Ovary (tissue), 9 donors: ENCODE measurements around the gene RXFP4. TPM values are rescaled to one million over a fixed set of nuclear protein-coding genes. Genes with fewer than 3 reads are reported as not detected.

Experiments
- DNase-seq, 5 donors: peaks; one replicate each; pipeline ENCODE4 v3.0.0-alpha.2; 2019 to 2020
- H3K27ac ChIP-seq, 2 donors: fragments of 200-600 bp; one replicate each; pipeline versions ENCODE4 v1.5.1 to v1.8.0; 2019 to 2022
- H3K27me3 ChIP-seq: fragments of 200-600 bp; one replicate; pipeline ENCODE4 v1.8.0; 2022
- H3K36me3 ChIP-seq: fragments of 200-600 bp; sonication (generic); one replicate; pipeline ENCODE4 v1.5.1; 2019
- H3K4me1 ChIP-seq: one replicate; pipeline ENCODE4 v1.8.1; 2013; ENCODE audit warnings: mild to moderate bottlenecking, moderate library complexity; ENCODE audit not compliant: insufficient read depth
- H3K4me3 ChIP-seq: fragments of 200-600 bp; sonication (generic); one replicate; pipeline ENCODE4 v1.5.1; 2017
- H3K9me3 ChIP-seq, 2 donors: fragments of 200-600 bp in 1 of 2; sonication (generic) in 1 of 2; one replicate each; pipeline versions ENCODE4 v1.5.1 to v1.8.1; 2013 to 2019; ENCODE audit warnings: mild to moderate bottlenecking in 1 of 2, moderate library complexity in 1 of 2
- CTCF ChIP-seq, 3 donors: fragments of 450-650 bp in 2 of 3; fragments of 200-600 bp in 1 of 3; IDR thresholded peaks; one replicate each; pipeline versions ENCODE4 v1.5.1 to v1.8.0; 2016 to 2022; ENCODE audit warnings: antibody characterized with exemption in 3 of 3, mild to moderate bottlenecking in 1 of 3
- EP300 ChIP-seq: sonication (generic); formaldehyde crosslinking; IDR thresholded peaks from one replicate; pipeline ENCODE4 v1.6.1; 2017; ENCODE audit warnings: antibody characterized with exemption
- POLR2A ChIP-seq: fragments of 450-650 bp; IDR thresholded peaks from one replicate; pipeline ENCODE4 v1.6.1; 2017; ENCODE audit warnings: antibody characterized with exemption, mild to moderate bottlenecking, moderate library complexity
- WGBS, 3 donors: extraction: QIAGEN DNeasy Blood & Tissue Kit in 1 of 3; methylation state at CpG; one replicate each; pipeline versions ENCODE4 v1.1.5 to v1.1.7; 2013 to 2017; 5-methylcytosine and 5-hydroxymethylcytosine counted together
- intact Hi-C, 4 donors: fragments of 100-400 bp; cut with DNase I; formaldehyde crosslinking; loops; one replicate each; pipeline versions ENCODE4 v1.11.0 to v1.15.1; 2022 to 2023
- polyA plus RNA-seq, 2 donors: library from polyadenylated mRNA; stranded (reverse); fragments of 200-250 nt in 1 of 2; fragments of 350-450 nt in 1 of 2; fragmentation: Illumina TruSeq in 1 of 2; extraction: RNeasy Lipid Tissue Mini Kit (QIAGEN cat#74804) in 1 of 2; gene quantifications; one replicate each; pipeline ENCODE4 v1.2.3, GENCODE V29; 2013 to 2014
- total RNA-seq, 7 donors: library from RNA; depleted of rRNA in 2 of 7; stranded (reverse); fragments of >200 nt in 2 of 7; fragmentation: NEBNext Ultra II Directional in 3 of 7; extraction: Animal tissue kit (Norgen Biotek cat#: 25700) in 3 of 7; gene quantifications; one replicate each; pipeline versions ENCODE4 v1.1.0 to v1.2.4, GENCODE V29; 2016 to 2023
- donor health status: DM: no; HTN: no; CAD: no; lungs with moderate emphysema.
- donor health status: DM: no; HTN: no; CAD: no.
- donor health status: Bipolar disorder and iron deficiency.
- donor health status: DM: yes; HTN: yes; CAD: no.
- donor health status: DM: no; HTN: no; CAD: no.
- donor health status: DM: yes; HTN: yes; CAD: no.

RXFP4 gene
- total and polyA plus RNA-seq, 9 donors: not detected

- Histone ChIP-seq H3K36me3 (no peaks in the 10 kb centered on the region), H3K4me1 (no peaks in the 10 kb centered on the region), H3K27ac (no peak overlapping the region), H3K9me3 (no peaks in the 10 kb centered on the region), H3K27me3 (no peaks in the 10 kb centered on the region), H3K4me3 (no peak overlapping the region)
- 95 to 100% (median 98%) methylated on average over 3 of the region's 3 CpGs for WGBS, 3 donors
- no peak for DNase-seq
- intact Hi-C loops: no loop called here
- no peak for TF ChIP-seq POLR2A
- TF ChIP-seq EP300: no peak
- no peak for TF ChIP-seq CTCF (IDR thresholded peaks at IDR 0.05)
Observed at GRCh38 chr1:155954645-155955044, 13.2 kb downstream of the RXFP4 start.

- intact Hi-C loops: no loop called here
- no peaks in the 10 kb centered on the region for H3K36me3 ChIP-seq
- H3K27me3 ChIP-seq: no peaks in the 10 kb centered on the region
- no peak for TF ChIP-seq POLR2A
- TF ChIP-seq EP300: no peak
- no peak for TF ChIP-seq CTCF (IDR thresholded peaks at IDR 0.05)
- no peaks in the 10 kb centered on the region for H3K9me3 ChIP-seq
- H3K4me3 ChIP-seq: no peak overlapping the region
- WGBS, 3 donors: 87 to 91% (median 89%) methylated on average over 12 of the region's 12 CpGs
- H3K4me1 ChIP-seq: peaks cover 3% of the 10 kb centered on the region
- no peak overlapping the region for H3K27ac ChIP-seq
- DNase-seq: no peak
Observed at GRCh38 chr1:155957411-155957915, 16.0 kb downstream of the RXFP4 start.

DNA sequence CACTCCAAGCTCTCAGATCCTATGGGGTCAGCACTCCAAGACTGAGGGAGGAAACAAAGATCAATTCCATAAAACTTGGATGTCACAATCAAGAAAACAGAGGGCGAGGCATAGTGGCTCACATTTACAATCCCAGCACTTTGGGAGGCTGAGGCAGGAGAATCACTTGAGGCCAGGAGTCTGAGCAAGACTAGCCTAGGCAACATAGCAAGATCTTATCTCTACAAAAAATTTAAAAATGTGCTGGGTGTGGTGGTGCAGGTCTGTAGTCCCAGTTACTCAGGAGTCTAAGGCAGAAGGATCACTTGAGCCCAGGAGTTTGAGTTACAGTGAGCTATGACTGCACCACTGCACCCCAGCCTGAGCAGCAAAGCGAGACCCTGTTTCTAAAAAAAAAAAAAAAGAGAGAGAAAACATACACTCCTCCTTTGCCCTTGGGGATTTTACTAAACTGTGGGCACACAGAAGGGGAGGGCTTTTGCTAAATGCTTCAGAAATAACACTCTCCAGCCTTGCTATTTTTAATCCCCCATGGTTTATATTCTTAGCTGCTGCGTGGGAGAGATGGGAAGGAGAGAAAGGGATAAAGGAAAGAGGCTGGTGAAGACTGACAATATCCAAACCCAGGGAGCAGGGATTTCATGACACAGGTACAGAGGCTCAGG, 18.8 kb downstream of the RXFP4 start:
- H3K4me3 ChIP-seq: no peak overlapping the region
- WGBS, 3 donors: 40 to 50% (median 49%) methylated on average over 3 of the region's 3 CpGs

GRCh38 chr1:155961937-155962336, 20.5 kb downstream of the RXFP4 start:
- peaks cover 4% of the 10 kb centered on the region for H3K4me1 ChIP-seq
- H3K36me3 ChIP-seq: no peaks in the 10 kb centered on the region
- peak in 1 of 5 donors; percentile 56 for DNase-seq
- H3K27ac ChIP-seq: peak overlapping the region in 1 of 2 donors; percentile 44
- TF ChIP-seq EP300: no peak
- TF ChIP-seq CTCF (IDR thresholded peaks at IDR 0.05): no peak
- no peak for TF ChIP-seq POLR2A
- intact Hi-C loops: no loop called here
- H3K27me3 ChIP-seq: no peaks in the 10 kb centered on the region
- no peaks in the 10 kb centered on the region for H3K9me3 ChIP-seq
- H3K4me3 ChIP-seq: no peak overlapping the region
- WGBS, 3 donors: 51 to 69% (median 62%) methylated on average over 14 of the region's 14 CpGs

More for the DNA sequence above, 18.8 kb downstream of the RXFP4 start:
- Histone ChIP-seq H3K9me3 (no peaks in the 10 kb centered on the region), H3K27ac (peak overlapping the region in 1 of 2 donors; percentile 44), H3K36me3 (no peaks in the 10 kb centered on the region), H3K4me1 (peaks cover 3% of the 10 kb centered on the region), H3K27me3 (no peaks in the 10 kb centered on the region)
- no peak for DNase-seq
- intact Hi-C loops: no loop called here
- TF ChIP-seq EP300: no peak
- TF ChIP-seq CTCF (IDR thresholded peaks at IDR 0.05): no peak
- no peak for TF ChIP-seq POLR2A
